Activated T-cell treated with anti-CD3 and anti-CD28 coated beads for 24 hours (primary cell): Measurements from ENCODE around the gene NRARP.

ENCODE experiments used
- DNase-seq: peaks from one replicate; pipeline ENCODE4 v3.0.0-alpha.2; 2020; ENCODE audit warnings: low read depth

Gene NRARP

DNA sequence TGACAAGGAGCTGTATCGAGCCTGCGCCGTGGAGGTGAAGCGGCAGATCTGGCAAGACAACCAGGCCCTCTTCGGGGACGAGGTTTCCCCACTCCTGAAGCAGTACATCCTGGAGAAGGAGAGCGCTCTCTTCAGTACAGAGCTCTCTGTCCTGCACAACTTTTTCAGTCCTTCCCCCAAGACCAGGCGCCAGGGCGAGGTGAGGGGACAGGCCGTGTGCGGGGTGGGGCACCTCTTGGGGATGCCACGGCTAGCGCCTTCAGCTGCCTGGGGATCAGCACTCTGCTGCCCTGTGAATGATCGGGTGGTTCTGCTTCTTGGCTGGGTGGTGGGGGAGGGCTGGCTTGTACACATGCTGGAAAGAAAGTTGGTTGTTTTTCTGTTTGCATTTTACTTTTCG, 45.2 kb downstream of the NRARP start:
- no peak for DNase-seq

GRCh38 chr9:137256362-137256761, 45.7 kb downstream of the NRARP start:
- no peak for DNase-seq

GRCh38 chr9:137255448-137256114, 46.5 kb downstream of the NRARP start:
- no peak for DNase-seq

GRCh38 chr9:137254624-137255447, 47.2 kb downstream of the NRARP start, which contains the start of gene NELFB:
Gene NELFB (plus strand): TSS chr9:137255327.
- DNase-seq: peak; percentile 93

DNA sequence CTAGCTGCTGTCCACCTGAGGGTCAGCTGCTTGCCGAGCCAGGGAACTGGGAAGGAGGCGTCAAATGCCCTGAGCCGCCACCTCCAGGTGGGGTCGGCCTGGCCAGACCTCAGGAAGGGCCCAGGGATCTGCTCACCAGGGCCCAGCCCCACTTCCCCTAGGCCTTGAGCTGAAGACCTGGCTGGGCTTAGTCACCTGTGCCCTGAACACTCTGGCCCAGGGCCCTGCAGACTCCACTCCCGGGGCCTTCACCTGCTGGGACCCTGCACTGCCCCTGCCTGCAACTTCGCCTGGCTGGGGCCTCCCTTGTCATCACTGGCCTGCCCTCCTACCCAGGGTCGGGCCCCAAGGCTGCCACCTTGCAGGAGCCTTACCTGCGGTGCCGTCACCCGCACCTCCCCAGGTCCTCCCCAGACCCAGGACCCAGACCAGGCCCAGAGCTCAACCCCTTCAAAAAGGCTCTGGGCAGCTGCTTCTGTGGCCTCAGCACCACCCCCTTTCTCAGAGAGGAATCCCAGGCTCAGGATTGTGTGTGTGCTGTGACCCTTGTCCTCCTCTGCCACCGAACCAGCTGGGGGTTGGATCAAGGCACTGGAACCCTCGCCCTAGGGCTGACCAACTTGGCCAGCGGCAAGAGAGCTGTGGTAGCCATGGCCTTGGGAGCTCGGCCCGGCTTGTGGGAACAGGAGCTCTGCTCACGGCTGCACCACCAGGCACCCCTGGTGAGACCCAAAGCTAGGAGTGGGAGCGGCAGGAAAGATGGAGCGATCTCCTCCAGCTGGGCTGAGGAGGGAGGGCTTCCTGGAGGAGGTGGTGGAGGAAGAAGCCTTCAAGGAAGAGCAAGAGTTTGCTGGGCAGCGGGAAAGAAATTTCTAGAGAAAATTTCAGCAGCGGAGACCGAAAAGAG, 48.1 kb downstream of the NRARP start:
- no peak for DNase-seq

GRCh38 chr9:137252555-137253506, 49.2 kb downstream of the NRARP start:
- DNase-seq: no peak

DNA sequence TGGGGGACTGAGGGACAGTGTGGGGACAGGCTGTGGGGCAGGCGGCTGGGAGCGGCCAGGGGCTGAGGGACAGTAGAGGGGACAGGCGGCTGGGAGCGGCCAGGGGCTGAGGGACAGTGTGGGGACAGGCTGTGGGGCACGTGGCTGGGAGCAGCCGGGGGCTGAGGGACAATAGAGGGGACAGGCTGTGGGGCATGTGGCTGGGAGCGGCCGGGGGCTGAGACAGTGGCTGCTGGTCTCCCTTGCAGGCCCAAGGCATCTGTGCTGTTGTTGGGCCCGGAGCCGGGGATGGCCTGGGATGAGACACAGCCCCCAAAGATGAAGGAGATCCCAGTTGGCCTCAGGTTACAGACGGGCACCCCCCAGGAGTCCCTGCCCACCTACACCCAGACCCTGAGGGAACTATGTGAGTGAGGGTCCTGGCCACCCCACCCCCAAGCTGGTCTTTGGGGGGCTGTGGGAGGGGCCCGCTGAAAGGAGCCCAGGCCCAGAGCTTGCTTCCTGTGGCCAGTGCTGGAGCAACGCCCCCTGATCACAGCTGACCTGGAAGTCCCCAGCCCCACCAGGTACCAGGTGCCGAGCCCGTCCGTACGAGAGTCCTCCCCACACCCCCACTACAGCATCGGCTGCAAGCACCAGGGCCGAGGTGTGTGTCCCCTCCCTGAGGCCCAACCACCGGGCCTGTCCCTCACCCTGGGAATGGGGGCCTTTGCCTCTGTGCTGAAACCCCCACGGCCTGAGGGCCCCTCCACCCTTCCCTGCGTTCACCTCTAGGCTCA, 50.4 kb downstream of the NRARP start:
- DNase-seq: no peak

GRCh38 chr9:137251194-137251461, 50.9 kb downstream of the NRARP start, which contains the start of gene STPG3:
Gene STPG3 (plus strand): TSS chr9:137251286. CDS start chr9:137251287, 1 bp downstream.
- DNase-seq: no peak

- DNase-seq: no peak
Measured at GRCh38 chr9:137250329-137251193, 51.5 kb downstream of the NRARP start.
